Neutrophil (primary cell): ENCODE results near the gene SMC6.

Source experiments
- H3K27ac ChIP-seq: fragments of 200-600 bp; sonication (generic); 2 replicates; pipeline ENCODE4 v1.5.1; 2016; ENCODE audit warnings: mild to moderate bottlenecking, moderate library complexity
- H3K27me3 ChIP-seq: fragments of 200-600 bp; sonication (generic); 2 replicates; pipeline ENCODE4 v1.6.0; 2016; ENCODE audit warnings: mild to moderate bottlenecking
- H3K36me3 ChIP-seq: fragments of 200-600 bp; sonication (generic); 2 replicates; pipeline ENCODE4 v1.5.1; 2017
- H3K4me1 ChIP-seq, 2 experiments: fragments of 200-600 bp in 1 of 2; sonication (generic) in 1 of 2; 1 replicate in 1 of 2; 2 replicates in 1 of 2; pipeline versions ENCODE4 v1.5.1 to v1.6.1; 2013 to 2016; ENCODE audit warnings: low read depth in 1 of 2, low read length in 1 of 2, mild to moderate bottlenecking in 1 of 2, moderate library complexity in 1 of 2; ENCODE audit not compliant: control insufficient read depth in 1 of 2, insufficient read depth in 1 of 2
- H3K4me3 ChIP-seq, 2 experiments: fragments of 200-600 bp in 1 of 2; sonication (generic) in 1 of 2; 1 replicate in 1 of 2; 2 replicates in 1 of 2; pipeline ENCODE4 v1.5.1; 2013 to 2016; ENCODE audit warnings: low read depth in 1 of 2, low read length in 1 of 2, mild to moderate bottlenecking in 1 of 2, moderate library complexity in 1 of 2
- H3K9me3 ChIP-seq: fragments of 200-600 bp; sonication (generic); 2 replicates; pipeline ENCODE4 v1.5.1; 2016
- CTCF ChIP-seq: fragments of 200-600 bp; sonication (generic); IDR thresholded peaks from 2 replicates; pipeline ENCODE4 v1.5.1; 2016; ENCODE audit warnings: antibody characterized with exemption

The SMC6 gene

GRCh38 chr2:17780546-17780945 is 26.9 kb upstream of the SMC6 start:
- Histone ChIP-seq H3K36me3 (peaks cover 29% of the 10 kb centered on the region), H3K27me3 (no peaks in the 10 kb centered on the region), H3K27ac (no peak overlapping the region), H3K4me1 (no peaks in the 10 kb centered on the region), H3K4me3 (no peak overlapping the region), H3K9me3 (no peaks in the 10 kb centered on the region)
- no peak for TF ChIP-seq CTCF

GRCh38 chr2:17772532-17772931 is 18.9 kb upstream of the SMC6 start:
- Histone ChIP-seq H3K36me3 (peaks cover 38% of the 10 kb centered on the region), H3K9me3 (no peaks in the 10 kb centered on the region), H3K27ac (no peak overlapping the region), H3K27me3 (no peaks in the 10 kb centered on the region), H3K4me3 (no peak overlapping the region), H3K4me1 (no peaks in the 10 kb centered on the region)
- no peak for TF ChIP-seq CTCF

GRCh38 chr2:17771956-17772355 is 18.3 kb upstream of the SMC6 start:
- Histone ChIP-seq H3K4me1 (no peaks in the 10 kb centered on the region), H3K9me3 (no peaks in the 10 kb centered on the region), H3K27ac (no peak overlapping the region), H3K4me3 (no peak overlapping the region), H3K27me3 (no peaks in the 10 kb centered on the region), H3K36me3 (peaks cover 38% of the 10 kb centered on the region)
- TF ChIP-seq CTCF = no peak

- Histone ChIP-seq H3K4me3 (no peak overlapping the region), H3K36me3 (peaks cover 28% of the 10 kb centered on the region), H3K27me3 (no peaks in the 10 kb centered on the region), H3K27ac (no peak overlapping the region), H3K4me1 (no peaks in the 10 kb centered on the region), H3K9me3 (no peaks in the 10 kb centered on the region)
- no peak for TF ChIP-seq CTCF
These were observed 15.3 kb upstream of the SMC6 start for GRCh38 chr2:17768894-17769293.

GRCh38 chr2:17765398-17765797 is 11.8 kb upstream of the SMC6 start:
- H3K27me3 ChIP-seq = no peaks in the 10 kb centered on the region
- no peaks in the 10 kb centered on the region for H3K4me1 ChIP-seq
- no peak for TF ChIP-seq CTCF
- H3K36me3 ChIP-seq = peaks cover 3% of the 10 kb centered on the region
- no peak overlapping the region for H3K27ac ChIP-seq
- no peaks in the 10 kb centered on the region for H3K9me3 ChIP-seq
- no peak overlapping the region for H3K4me3 ChIP-seq
